ENCODE measurements around the gene FARP1.

- no peak for TF ChIP-seq TAF1 (IDR thresholded peaks at IDR 0.05; ENCODE audit: borderline replicate concordance, insufficient read depth, low read length)
- no peak for TF ChIP-seq SIN3A (IDR thresholded peaks at IDR 0.05; ENCODE audit: borderline replicate concordance, insufficient read depth, low read length)
- TF ChIP-seq REST (IDR thresholded peaks at IDR 0.05; ENCODE audit: insufficient read depth in 1 of 2, low read depth in 2 of 2, low read length in 2 of 2): no peak
These were observed 361.1 kb downstream of the FARP1 start for GRCh38 chr13:98504029-98504351.

Measured in PFSK-1 (cell line).